Endothelial cell of umbilical vein (primary cell): ENCODE results near the gene MCTP1. TPM values are rescaled to one million over a fixed set of nuclear protein-coding genes. Genes with fewer than 3 reads are reported as not detected.

Source experiments
- BruUV-seq: library from RNA; stranded (reverse); fragments of 400-500 nt; replicated peaks from 2 replicates; lab custom pipeline; 2021; lab: Mats Ljungman, UMichigan
- CTCF ChIA-PET: fragments of 300-600, 350-600 bp; sonication (Branson Sonifier 250); formaldehyde crosslinking; loops from one replicate; lab custom pipeline; 2021; ENCODE audit warnings: antibody characterized with exemption, inconsistent platforms; lab: Charles Lee
- POLR2A ChIA-PET: fragments of 300-600, 350-600 bp; sonication (Branson Sonifier 250); formaldehyde crosslinking; loops from one replicate; lab custom pipeline; 2021; ENCODE audit warnings: antibody characterized with exemption, inconsistent platforms; lab: Charles Lee
- DNase-seq: peaks from one replicate; pipeline ENCODE4 v3.0.0-alpha.2; 2011; ENCODE audit warnings: low read depth, low spot score
- FAIRE-seq: peaks from 2 replicates; lab custom pipeline; 2011; peaks lifted over from hg19 to GRCh38; lab: Jason Lieb, UNC
- H2AFZ ChIP-seq: 2 replicates; pipeline ENCODE4 v1.6.0; 2012; ENCODE audit warnings: low read depth, low read length, control low read depth, inconsistent platforms
- H3K27ac ChIP-seq: 2 replicates; pipeline ENCODE4 v1.5.1; 2011; ENCODE audit warnings: low read depth, mild to moderate bottlenecking, control low read depth, low read length, moderate library complexity; ENCODE audit not compliant: insufficient read depth
- H3K27me3 ChIP-seq, 2 experiments: 2 replicates each; pipeline versions ENCODE4 v1.6.0 to v1.6.1; 2011; ENCODE audit warnings: low read length in 2 of 2, mixed read lengths in 1 of 2; ENCODE audit not compliant: control insufficient read depth in 2 of 2, insufficient read depth in 2 of 2
- H3K36me3 ChIP-seq, 2 experiments: 2 replicates in 1 of 2; 3 replicates in 1 of 2; pipeline ENCODE4 v1.5.1; 2011; ENCODE audit warnings: low read length in 2 of 2, mild to moderate bottlenecking in 1 of 2, moderate library complexity in 1 of 2; ENCODE audit not compliant: control insufficient read depth in 2 of 2, insufficient read depth in 2 of 2; ENCODE audit errors: extremely low read depth in 1 of 2
- H3K4me1 ChIP-seq: 3 replicates; pipeline ENCODE4 v1.5.1; 2011; ENCODE audit warnings: mild to moderate bottlenecking, low read length; ENCODE audit not compliant: control insufficient read depth, insufficient read depth; ENCODE audit errors: extremely low read depth
- H3K4me2 ChIP-seq: 2 replicates; pipeline ENCODE4 v1.6.1; 2011; ENCODE audit warnings: low read length, control low read depth, mixed read lengths; ENCODE audit not compliant: insufficient read depth
- H3K4me3 ChIP-seq, 3 experiments: fragments of 200-600 bp in 1 of 3; sonication (generic), shearing (Covaris generic) in 1 of 3; replicated peaks in 1 of 3; 2 replicates each; pipeline ENCODE4 v1.5.1; 2011 to 2016; ENCODE audit warnings: control low read depth in 3 of 3, low read length in 3 of 3, mild to moderate bottlenecking in 2 of 3, inconsistent platforms in 1 of 3, low read depth in 1 of 3, moderate library complexity in 1 of 3; ENCODE audit not compliant: insufficient read depth in 1 of 3
- H3K79me2 ChIP-seq: 2 replicates; pipeline ENCODE4 v1.6.0; 2012; ENCODE audit warnings: low read length, inconsistent platforms; ENCODE audit not compliant: control insufficient read depth, insufficient read depth
- H3K9ac ChIP-seq: replicated peaks from 2 replicates; pipeline ENCODE3; 2011; ENCODE audit warnings: low read length, control low read depth; ENCODE audit not compliant: insufficient read depth; ENCODE audit errors: extremely low read depth
- H3K9me1 ChIP-seq: replicated peaks from 3 replicates; pipeline ENCODE4 v1.6.0; 2011; ENCODE audit warnings: mild to moderate bottlenecking, low read length; ENCODE audit not compliant: control insufficient read depth, insufficient read depth; ENCODE audit errors: extremely low read depth
- H3K9me3 ChIP-seq: replicated peaks from 2 replicates; pipeline ENCODE4 v1.5.1; 2012; ENCODE audit warnings: low read length, inconsistent platforms; ENCODE audit not compliant: control insufficient read depth, insufficient read depth
- H4K20me1 ChIP-seq: replicated peaks from 2 replicates; pipeline ENCODE3; 2011; ENCODE audit warnings: mild to moderate bottlenecking, low read length; ENCODE audit not compliant: control insufficient read depth, insufficient read depth; ENCODE audit errors: extremely low read depth
- GATA2 ChIP-seq: IDR thresholded peaks from 2 replicates; pipeline ENCODE4 v1.7.0; 2011; ENCODE audit warnings: low read depth, mild to moderate bottlenecking, moderate library complexity, mixed read lengths, low read length; ENCODE audit not compliant: insufficient read length, insufficient read depth
- JUN ChIP-seq: IDR thresholded peaks from 2 replicates; pipeline ENCODE4 v1.6.1; 2011; ENCODE audit warnings: borderline replicate concordance, low read depth; ENCODE audit not compliant: insufficient read length, insufficient read depth
- POLR2A ChIP-seq: IDR thresholded peaks from 2 replicates; pipeline ENCODE4 v1.6.1; 2012; ENCODE audit warnings: low read depth, mild to moderate bottlenecking, control low read depth, low read length
- POLR2AphosphoS5 ChIP-seq: IDR thresholded peaks from 2 replicates; pipeline ENCODE4 v1.6.1; 2012; ENCODE audit warnings: low read depth, mild to moderate bottlenecking, control low read depth, low read length, moderate library complexity; ENCODE audit not compliant: insufficient read depth
- dilution Hi-C: fragments of 300-500 bp; cut with MboI; formaldehyde crosslinking; loops from one replicate; pipeline ENCODE4 v1.15.0; 2019; ENCODE audit warnings: low sequenced_read_pairs; ENCODE audit not compliant: extremely low pct_ligation_motif_present
- intact Hi-C: fragments of 100-400 bp; cut with micrococcal nuclease; formaldehyde crosslinking; loops from one replicate; pipeline ENCODE4 v1.10.0; 2022
- polyA plus RNA-seq, 4 experiments: library from polyadenylated mRNA; depleted of rRNA in 3 of 4; stranded (reverse) in 3 of 4; unstranded in 1 of 4; fragments of >200 nt; gene quantifications; 2 replicates each; pipeline versions ENCODE4 v1.2.1 to v1.2.3, GENCODE V29; 2011 to 2012; ENCODE audit warnings: missing spikeins in 1 of 4
- total RNA-seq: library from RNA; stranded (reverse); gene quantifications from 2 replicates; pipeline ENCODE4 v1.2.3, GENCODE V29; 2021

MCTP1 gene
- total and polyA plus RNA-seq, 2 donors (not counting 3 experiments of a cell fraction or from before 2014, with no cell fraction given): 79.3 to 203 TPM

DNA sequence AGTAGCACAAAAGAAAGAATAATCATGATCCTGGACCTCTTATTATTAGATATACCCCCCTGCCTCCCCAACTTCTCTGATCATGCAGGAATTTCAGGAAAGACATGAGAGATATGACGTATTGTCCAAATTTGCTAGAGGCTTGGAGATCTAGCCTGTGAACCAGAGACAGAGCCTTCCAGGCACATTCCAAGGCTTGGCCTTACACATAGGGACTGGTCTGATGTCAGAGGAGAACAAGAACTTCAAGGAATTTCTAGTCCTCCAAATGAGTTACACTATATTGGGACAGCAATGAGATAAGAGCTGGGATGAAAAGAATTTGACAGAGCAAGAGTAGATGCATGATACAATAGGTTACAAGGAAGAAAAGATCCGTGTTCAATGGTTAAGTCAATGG lies 67.0 kb downstream of the MCTP1 start:
- H3K36me3 ChIP-seq: no peaks in the 10 kb centered on the region
- H3K9me3 ChIP-seq: no peaks in the 10 kb centered on the region
- BruUV-seq: no TSS peak
- no peak overlapping the region for H2AFZ ChIP-seq
- H3K79me2 ChIP-seq: no peaks in the 10 kb centered on the region
- ChIA-PET CTCF (no interaction called here), POLR2A (no interaction called here)
- no peaks in the 10 kb centered on the region for H3K9me1 ChIP-seq
- dilution Hi-C loops (no loop called here), intact Hi-C loops (loop anchor here (2.0 kb wide), 1 partner anchor 141 kb away; no protein-coding TSS in a partner anchor)
- peaks cover 27% of the 10 kb centered on the region for H3K4me1 ChIP-seq
- FAIRE-seq (no peak), DNase-seq (no peak)
- no peak for TF ChIP-seq POLR2A
- TF ChIP-seq GATA2: no peak
- H3K4me3 ChIP-seq: no peak overlapping the region
- H3K9ac ChIP-seq: no peak overlapping the region
- H3K4me2 ChIP-seq: no peak overlapping the region
- H3K27me3 ChIP-seq: no peaks in the 10 kb centered on the region
- peak overlapping the region; percentile 91 for H3K27ac ChIP-seq
- H4K20me1 ChIP-seq: no peaks in the 10 kb centered on the region

DNA sequence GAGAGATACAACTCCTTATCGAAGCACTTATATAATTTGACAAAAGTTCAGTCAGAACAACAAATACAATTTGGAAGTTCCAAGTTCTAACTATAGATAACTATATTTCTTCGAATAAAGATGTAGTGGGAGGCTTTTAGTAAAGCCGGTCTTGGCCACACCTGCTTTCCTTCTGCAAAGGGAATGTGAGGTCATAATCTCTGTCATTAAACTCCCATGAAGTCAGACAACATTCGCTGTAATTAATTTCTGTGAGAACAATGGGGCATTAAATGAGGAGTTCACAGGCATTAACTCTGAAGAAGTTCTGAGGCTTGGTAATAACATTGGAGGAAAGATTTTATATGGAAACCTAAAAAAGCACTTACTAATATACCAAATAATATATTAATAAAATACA lies 67.5 kb downstream of the MCTP1 start:
- no peak overlapping the region for H2AFZ ChIP-seq
- H3K36me3 ChIP-seq: no peaks in the 10 kb centered on the region
- intact Hi-C loops: loop anchor here (2.0 kb wide), 1 partner anchor 141 kb away; no protein-coding TSS in a partner anchor
- no peaks in the 10 kb centered on the region for H3K27me3 ChIP-seq
- no peaks in the 10 kb centered on the region for H3K9me3 ChIP-seq
- BruUV-seq: no TSS peak
- DNase-seq: peak; percentile 21
- peak overlapping the region; percentile 39 for H3K9ac ChIP-seq
- H3K4me1 ChIP-seq: peaks cover 27% of the 10 kb centered on the region
- TF ChIP-seq POLR2AphosphoS5: no peak
- TF ChIP-seq GATA2: no peak
- no peak for TF ChIP-seq JUN
- no peak overlapping the region for H3K4me2 ChIP-seq
- H3K79me2 ChIP-seq: no peaks in the 10 kb centered on the region
- H3K9me1 ChIP-seq: no peaks in the 10 kb centered on the region
- H4K20me1 ChIP-seq: no peaks in the 10 kb centered on the region
- no peak for FAIRE-seq
- H3K27ac ChIP-seq: peak overlapping the region; percentile 91
- POLR2A ChIA-PET: no interaction called here
- CTCF ChIA-PET: no interaction called here
- dilution Hi-C loops: no loop called here
- no peak overlapping the region for H3K4me3 ChIP-seq
